ENCODE results near the gene NDST4.

DNA sequence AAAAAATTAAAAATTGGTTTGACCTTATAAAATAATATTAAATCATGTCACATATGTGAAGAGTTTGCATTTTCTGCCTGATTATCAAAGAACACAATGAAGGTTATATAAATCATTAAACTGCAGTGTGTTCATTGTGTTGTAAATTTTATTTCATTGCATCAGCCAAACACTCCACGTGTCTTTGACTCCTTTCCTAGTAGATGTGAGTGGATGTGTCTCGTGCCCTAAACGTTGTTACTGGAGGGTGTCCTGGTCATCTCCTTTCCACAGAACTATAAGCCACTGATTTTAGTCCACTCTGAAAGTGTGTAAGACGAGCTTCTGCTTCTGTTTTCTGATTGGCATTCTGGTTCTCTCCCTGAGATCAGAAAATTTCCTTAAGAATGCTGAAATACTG is 127.3 kb downstream of the NDST4 start:
- TF ChIP-seq, protein P1, sequence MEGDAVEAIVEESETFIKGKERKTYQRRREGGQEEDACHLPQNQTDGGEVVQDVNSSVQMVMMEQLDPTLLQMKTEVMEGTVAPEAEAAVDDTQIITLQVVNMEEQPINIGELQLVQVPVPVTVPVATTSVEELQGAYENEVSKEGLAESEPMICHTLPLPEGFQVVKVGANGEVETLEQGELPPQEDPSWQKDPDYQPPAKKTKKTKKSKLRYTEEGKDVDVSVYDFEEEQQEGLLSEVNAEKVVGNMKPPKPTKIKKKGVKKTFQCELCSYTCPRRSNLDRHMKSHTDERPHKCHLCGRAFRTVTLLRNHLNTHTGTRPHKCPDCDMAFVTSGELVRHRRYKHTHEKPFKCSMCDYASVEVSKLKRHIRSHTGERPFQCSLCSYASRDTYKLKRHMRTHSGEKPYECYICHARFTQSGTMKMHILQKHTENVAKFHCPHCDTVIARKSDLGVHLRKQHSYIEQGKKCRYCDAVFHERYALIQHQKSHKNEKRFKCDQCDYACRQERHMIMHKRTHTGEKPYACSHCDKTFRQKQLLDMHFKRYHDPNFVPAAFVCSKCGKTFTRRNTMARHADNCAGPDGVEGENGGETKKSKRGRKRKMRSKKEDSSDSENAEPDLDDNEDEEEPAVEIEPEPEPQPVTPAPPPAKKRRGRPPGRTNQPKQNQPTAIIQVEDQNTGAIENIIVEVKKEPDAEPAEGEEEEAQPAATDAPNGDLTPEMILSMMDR (IDR thresholded peaks at IDR 0.05) = no peak
- no peak for TF ChIP-seq POLR2A (IDR thresholded peaks at IDR 0.05)
